GM06990 (cell line): Measurements from ENCODE around the gene LRRC2.
"Not testable (repeated sequence)": the region's sequence is repeated elsewhere in the genome, so short reads cannot be mapped to it uniquely, and the experiment has no call there.

Experiments
- DNase-seq: peaks from one replicate; pipeline ENCODE4 v3.0.0-alpha.2; 2011; ENCODE audit not compliant: insufficient read length; ENCODE audit errors: extremely low read depth
- H3K27me3 ChIP-seq: replicated peaks from 2 replicates; pipeline ENCODE4 v1.6.0; 2011; ENCODE audit warnings: low read length; ENCODE audit not compliant: control insufficient read depth, insufficient read depth
- H3K36me3 ChIP-seq: 2 replicates; pipeline ENCODE4 v1.5.1; 2011; ENCODE audit warnings: low read length; ENCODE audit not compliant: control insufficient read depth, insufficient read depth
- H3K4me3 ChIP-seq: replicated peaks from 2 replicates; pipeline ENCODE4 v1.5.1; 2011; ENCODE audit warnings: low read depth, mild to moderate bottlenecking, control low read depth, low read length
- TF ChIP-seq, protein P1 (sequence below): IDR thresholded peaks from 2 replicates; pipeline ENCODE4 v1.5.1; 2011; ENCODE audit warnings: low read length, control low read depth, mild to moderate bottlenecking, inconsistent platforms; ENCODE audit not compliant: insufficient read depth, poor library complexity, severe bottlenecking

Gene LRRC2

DNA sequence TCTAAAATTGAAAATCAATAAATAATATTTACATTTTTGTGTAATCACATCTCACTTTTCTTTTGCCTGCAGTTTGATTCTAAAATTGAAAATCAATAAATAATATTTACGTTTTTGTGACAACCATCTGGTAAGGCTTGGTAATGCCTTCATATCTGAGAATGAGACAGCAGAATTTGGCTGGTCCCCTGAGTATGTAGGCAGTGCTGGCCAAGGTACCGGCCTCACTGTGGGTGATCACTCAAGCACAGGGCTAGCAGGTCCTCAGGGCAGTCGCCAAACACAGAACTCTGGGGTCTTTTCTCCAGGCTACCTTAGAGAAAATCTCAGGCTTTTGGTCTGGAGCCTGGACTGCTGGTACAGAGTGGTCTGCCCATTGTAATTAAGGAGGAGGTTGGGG, 42.1 kb downstream of the LRRC2 start:
- H3K4me3 ChIP-seq, result no peak overlapping the region
- H3K27me3 ChIP-seq, result no peaks in the 10 kb centered on the region
- TF ChIP-seq, protein P1, sequence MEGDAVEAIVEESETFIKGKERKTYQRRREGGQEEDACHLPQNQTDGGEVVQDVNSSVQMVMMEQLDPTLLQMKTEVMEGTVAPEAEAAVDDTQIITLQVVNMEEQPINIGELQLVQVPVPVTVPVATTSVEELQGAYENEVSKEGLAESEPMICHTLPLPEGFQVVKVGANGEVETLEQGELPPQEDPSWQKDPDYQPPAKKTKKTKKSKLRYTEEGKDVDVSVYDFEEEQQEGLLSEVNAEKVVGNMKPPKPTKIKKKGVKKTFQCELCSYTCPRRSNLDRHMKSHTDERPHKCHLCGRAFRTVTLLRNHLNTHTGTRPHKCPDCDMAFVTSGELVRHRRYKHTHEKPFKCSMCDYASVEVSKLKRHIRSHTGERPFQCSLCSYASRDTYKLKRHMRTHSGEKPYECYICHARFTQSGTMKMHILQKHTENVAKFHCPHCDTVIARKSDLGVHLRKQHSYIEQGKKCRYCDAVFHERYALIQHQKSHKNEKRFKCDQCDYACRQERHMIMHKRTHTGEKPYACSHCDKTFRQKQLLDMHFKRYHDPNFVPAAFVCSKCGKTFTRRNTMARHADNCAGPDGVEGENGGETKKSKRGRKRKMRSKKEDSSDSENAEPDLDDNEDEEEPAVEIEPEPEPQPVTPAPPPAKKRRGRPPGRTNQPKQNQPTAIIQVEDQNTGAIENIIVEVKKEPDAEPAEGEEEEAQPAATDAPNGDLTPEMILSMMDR, result no peak
- H3K36me3 ChIP-seq, result no peaks in the 10 kb centered on the region
- no peak for DNase-seq

DNA sequence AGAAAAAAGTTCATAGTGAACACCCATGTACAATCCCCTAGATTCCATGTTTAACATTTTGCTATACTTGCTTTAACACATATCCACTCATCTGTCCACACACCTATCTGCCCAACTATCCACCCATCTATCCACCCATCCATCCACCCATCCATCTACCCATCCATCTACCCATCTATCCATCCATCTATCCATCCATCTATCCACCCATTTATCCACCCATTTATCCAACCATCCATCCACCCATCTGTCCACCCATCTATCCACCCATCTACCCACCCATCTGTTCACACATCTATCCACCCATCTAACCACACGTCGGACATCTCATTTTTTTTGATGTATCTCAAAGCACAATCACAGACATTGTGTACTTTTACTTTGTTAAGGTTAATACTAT, 42.5 kb downstream of the LRRC2 start:
- TF ChIP-seq, protein P1, result no peak
- no peaks in the 10 kb centered on the region for H3K36me3 ChIP-seq
- no peak overlapping the region for H3K4me3 ChIP-seq
- DNase-seq, result no peak
- no peaks in the 10 kb centered on the region for H3K27me3 ChIP-seq

DNA sequence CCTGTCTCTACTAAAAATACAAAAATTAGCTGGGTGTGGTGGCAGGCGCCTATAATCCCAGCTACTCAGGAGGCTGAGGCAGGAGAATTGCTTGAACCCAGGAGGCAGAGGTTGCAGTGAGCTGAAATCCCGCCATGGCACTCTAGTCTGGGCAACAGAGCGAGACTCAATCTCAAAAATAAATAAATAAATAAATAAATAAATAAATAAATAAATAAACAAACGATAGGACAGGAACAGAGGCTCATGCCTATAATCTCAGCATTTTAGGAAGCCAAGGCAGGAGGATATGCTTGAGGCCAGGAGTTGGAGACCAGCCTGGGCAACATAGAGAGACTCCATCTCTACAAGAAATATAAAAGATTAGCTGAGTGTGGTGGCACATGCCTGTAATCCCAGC, 43.9 kb downstream of the LRRC2 start:
- DNase-seq, H3K4me3 ChIP-seq, H3K36me3 ChIP-seq, H3K27me3 ChIP-seq: not testable (repeated sequence)

DNA sequence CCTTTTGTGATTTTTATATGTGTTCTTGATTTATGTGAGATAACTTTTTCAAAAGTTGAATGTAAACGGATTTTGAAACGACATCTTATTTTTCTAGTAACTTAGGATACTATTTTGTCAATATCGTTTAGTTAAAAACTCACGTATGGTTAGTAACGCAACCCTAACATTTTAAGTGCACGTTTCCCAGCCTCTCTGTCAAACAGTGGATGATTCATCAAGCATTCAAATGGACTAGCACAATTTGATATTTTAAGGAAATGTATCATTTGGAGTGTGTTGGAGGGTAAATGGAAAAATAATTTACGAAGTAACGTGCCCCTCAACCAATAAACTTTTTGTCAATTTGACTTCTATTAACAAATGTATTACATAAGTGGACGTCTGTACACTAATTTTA, 45.0 kb downstream of the LRRC2 start:
- H3K27me3 ChIP-seq, result no peaks in the 10 kb centered on the region
- TF ChIP-seq, protein P1, result no peak
- H3K36me3 ChIP-seq, result no peaks in the 10 kb centered on the region
- DNase-seq, result no peak
- H3K4me3 ChIP-seq, result no peak overlapping the region

DNA sequence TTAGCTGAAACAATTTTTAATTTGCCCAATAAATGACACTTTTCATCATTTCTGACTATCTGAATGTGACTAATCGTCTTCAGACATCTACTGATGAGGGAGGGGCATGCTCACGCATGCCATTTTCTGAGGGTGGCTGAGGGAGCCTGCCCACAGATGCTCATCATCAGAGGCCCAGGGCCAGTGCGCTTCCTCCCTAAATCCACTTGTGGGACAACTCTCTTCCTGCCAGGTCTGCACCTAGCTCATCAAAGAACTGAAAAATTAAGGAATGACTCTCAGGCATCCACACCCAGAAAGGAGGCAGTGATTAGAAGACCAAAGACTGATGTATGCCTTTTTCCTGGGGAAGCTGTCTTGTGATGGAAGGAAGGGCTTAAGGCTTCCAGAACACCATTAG, 45.6 kb downstream of the LRRC2 start:
- TF ChIP-seq, protein P1, result no peak

DNA sequence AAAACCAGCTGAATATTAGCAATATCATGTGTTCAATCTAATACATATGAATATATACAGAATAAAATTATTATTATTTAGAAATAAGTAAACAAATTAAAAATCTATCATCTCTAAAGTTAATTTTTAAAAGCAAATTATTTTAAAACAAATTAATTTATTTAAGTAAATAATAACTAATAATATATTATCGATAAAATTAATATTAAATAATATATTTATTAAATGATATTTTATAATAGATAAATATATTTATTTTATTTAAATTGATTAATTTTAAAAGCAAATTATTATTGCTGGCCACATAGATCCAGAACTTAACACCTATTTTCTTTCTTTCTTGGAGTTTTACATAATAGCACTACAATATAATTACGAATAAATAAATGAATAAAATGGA, 46.1 kb downstream of the LRRC2 start:
- no peak for DNase-seq
- TF ChIP-seq, protein P1, result no peak
- no peaks in the 10 kb centered on the region for H3K27me3 ChIP-seq
- H3K36me3 ChIP-seq, result no peaks in the 10 kb centered on the region
- H3K4me3 ChIP-seq, result no peak overlapping the region

More for the DNA sequence above, 45.6 kb downstream of the LRRC2 start:
- DNase-seq, result no peak
- Histone ChIP-seq H3K4me3 (no peak overlapping the region), H3K36me3 (no peaks in the 10 kb centered on the region), H3K27me3 (no peaks in the 10 kb centered on the region)
